ENCODE results near the gene MSI2.

DNA sequence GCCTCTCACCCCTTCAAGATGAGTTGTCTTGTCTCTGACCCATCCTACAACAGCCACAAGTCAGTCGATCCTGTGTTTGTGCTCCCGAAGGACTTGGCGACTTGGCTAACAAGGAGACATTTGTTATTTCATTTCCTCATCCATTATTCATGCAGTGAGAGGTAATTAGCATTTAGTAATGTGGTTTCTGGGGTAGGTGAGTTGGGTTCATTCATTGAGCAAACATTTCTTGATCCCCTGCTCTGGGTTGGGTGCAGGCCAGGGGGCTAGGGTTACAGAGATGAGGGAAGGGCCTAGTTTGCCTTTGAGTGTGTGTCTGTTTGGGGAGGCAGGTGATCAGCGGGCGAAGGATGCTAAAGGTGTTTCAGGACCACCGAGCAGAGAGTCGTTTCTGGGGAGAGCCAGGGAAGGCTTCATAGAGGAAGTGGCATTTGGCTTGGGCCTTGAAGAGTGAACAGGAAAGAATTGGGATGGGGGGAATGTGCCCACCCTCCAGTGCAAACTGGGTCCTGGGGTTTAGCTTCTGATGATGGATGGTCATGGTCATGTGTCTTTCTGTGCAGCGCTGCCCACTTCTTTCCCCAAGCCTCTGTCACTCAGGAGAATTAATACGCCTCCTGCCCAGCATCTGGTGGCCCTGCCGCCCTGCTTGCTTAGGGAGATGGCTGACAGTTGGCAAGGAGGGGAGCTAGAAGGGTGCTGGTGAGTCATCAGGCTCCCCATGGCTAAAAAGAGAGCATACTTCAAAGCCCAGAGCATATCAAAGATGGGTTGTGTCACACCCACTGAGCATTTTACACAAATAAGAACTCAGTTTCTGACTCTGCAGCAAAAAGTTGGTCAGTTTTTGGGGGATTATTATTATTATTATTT, 38.5 kb downstream of the MSI2 start:
- TF ChIP-seq POLR2A (IDR thresholded peaks at IDR 0.05; ENCODE audit: low read depth, low read length) (no peak), POLR2AphosphoS5 (IDR thresholded peaks at IDR 0.05; ENCODE audit: low read depth, low read length) (no peak), TAF1 (IDR thresholded peaks at IDR 0.05; ENCODE audit: borderline replicate concordance, low read depth, low read length) (no peak)
